ENCODE data around the gene VPS50.

DNA sequence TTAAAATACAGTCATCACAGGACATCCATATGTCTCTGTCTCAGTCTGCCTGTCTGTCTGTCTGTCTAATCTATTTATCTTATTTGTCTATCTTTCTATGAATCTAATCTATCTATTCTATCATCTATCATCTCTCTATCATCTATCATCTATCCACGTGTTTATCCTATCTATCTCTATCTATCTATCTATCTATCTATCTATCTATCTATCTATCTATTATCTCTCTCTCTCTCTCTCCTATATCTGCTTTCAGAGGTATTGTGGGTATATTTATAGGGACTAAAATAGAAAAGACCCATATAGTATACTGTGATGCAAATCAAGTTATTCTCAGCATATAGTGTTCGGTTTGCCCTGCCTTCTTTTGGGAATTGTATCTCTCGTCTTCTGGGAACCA, 167.5 kb downstream of the VPS50 start:
- TF ChIP-seq, protein P1, sequence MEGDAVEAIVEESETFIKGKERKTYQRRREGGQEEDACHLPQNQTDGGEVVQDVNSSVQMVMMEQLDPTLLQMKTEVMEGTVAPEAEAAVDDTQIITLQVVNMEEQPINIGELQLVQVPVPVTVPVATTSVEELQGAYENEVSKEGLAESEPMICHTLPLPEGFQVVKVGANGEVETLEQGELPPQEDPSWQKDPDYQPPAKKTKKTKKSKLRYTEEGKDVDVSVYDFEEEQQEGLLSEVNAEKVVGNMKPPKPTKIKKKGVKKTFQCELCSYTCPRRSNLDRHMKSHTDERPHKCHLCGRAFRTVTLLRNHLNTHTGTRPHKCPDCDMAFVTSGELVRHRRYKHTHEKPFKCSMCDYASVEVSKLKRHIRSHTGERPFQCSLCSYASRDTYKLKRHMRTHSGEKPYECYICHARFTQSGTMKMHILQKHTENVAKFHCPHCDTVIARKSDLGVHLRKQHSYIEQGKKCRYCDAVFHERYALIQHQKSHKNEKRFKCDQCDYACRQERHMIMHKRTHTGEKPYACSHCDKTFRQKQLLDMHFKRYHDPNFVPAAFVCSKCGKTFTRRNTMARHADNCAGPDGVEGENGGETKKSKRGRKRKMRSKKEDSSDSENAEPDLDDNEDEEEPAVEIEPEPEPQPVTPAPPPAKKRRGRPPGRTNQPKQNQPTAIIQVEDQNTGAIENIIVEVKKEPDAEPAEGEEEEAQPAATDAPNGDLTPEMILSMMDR (IDR thresholded peaks at IDR 0.05 in 2 of 3, conservative IDR thresholded peaks at IDR 0.05 in 1 of 3; ENCODE audit: borderline replicate concordance in 1 of 3, insufficient read depth in 1 of 3, low read depth in 2 of 3, low read length in 2 of 3): no peak
- TF ChIP-seq SP1 (IDR thresholded peaks at IDR 0.05; ENCODE audit: low read depth) (no peak), POLR2A (IDR thresholded peaks at IDR 0.05; ENCODE audit: borderline replicate concordance, extremely low read depth, insufficient read depth, insufficient read length) (no peak), CEBPB (IDR thresholded peaks at IDR 0.05; ENCODE audit: low read depth) (no peak), EZH2phosphoT487 (IDR thresholded peaks at IDR 0.05; ENCODE audit: borderline replicate concordance) (no peak), ZFX (IDR thresholded peaks at IDR 0.05) (no peak), POLR2AphosphoS5 (IDR thresholded peaks at IDR 0.05; ENCODE audit: low read depth, low read length) (no peak), YY1 (IDR thresholded peaks at IDR 0.05; ENCODE audit: extremely low read depth, insufficient replicate concordance, low read depth, low read length) (no peak), TCF7L2 (IDR thresholded peaks at IDR 0.05; ENCODE audit: borderline replicate concordance, extremely low read depth, insufficient read depth, insufficient read length) (no peak), SRF (IDR thresholded peaks at IDR 0.05; ENCODE audit: low read depth) (no peak), RAD21 (IDR thresholded peaks at IDR 0.05; ENCODE audit: low read depth) (no peak)
- TF ChIP-seq, protein P2, sequence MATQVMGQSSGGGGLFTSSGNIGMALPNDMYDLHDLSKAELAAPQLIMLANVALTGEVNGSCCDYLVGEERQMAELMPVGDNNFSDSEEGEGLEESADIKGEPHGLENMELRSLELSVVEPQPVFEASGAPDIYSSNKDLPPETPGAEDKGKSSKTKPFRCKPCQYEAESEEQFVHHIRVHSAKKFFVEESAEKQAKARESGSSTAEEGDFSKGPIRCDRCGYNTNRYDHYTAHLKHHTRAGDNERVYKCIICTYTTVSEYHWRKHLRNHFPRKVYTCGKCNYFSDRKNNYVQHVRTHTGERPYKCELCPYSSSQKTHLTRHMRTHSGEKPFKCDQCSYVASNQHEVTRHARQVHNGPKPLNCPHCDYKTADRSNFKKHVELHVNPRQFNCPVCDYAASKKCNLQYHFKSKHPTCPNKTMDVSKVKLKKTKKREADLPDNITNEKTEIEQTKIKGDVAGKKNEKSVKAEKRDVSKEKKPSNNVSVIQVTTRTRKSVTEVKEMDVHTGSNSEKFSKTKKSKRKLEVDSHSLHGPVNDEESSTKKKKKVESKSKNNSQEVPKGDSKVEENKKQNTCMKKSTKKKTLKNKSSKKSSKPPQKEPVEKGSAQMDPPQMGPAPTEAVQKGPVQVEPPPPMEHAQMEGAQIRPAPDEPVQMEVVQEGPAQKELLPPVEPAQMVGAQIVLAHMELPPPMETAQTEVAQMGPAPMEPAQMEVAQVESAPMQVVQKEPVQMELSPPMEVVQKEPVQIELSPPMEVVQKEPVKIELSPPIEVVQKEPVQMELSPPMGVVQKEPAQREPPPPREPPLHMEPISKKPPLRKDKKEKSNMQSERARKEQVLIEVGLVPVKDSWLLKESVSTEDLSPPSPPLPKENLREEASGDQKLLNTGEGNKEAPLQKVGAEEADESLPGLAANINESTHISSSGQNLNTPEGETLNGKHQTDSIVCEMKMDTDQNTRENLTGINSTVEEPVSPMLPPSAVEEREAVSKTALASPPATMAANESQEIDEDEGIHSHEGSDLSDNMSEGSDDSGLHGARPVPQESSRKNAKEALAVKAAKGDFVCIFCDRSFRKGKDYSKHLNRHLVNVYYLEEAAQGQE (IDR thresholded peaks at IDR 0.05; ENCODE audit: low read depth): no peak
- TF ChIP-seq, protein P3, sequence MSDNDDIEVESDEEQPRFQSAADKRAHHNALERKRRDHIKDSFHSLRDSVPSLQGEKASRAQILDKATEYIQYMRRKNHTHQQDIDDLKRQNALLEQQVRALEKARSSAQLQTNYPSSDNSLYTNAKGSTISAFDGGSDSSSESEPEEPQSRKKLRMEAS (IDR thresholded peaks at IDR 0.05): no peak
